HAP-1 (cell line): ENCODE measurements around the gene S100P.

Experiments
- DNase-seq, 2 experiments: peaks; one replicate each; pipeline ENCODE4 v3.0.0-alpha.2; 2016 to 2020; ENCODE audit warnings: low spot score in 2 of 2
- H3K27me3 ChIP-seq: fragments of 250-450 bp; sonication (Bioruptor Pico); 2 replicates; pipeline ENCODE4 v1.5.1; 2020; ENCODE audit warnings: low read depth, mild to moderate bottlenecking, moderate library complexity
- H3K36me3 ChIP-seq: fragments of 250-450 bp; sonication (Bioruptor Pico); replicated peaks from 2 replicates; pipeline ENCODE4 v1.5.1; 2020; ENCODE audit warnings: mild to moderate bottlenecking
- H3K4me1 ChIP-seq: fragments of 250-450 bp; sonication (Bioruptor Pico); 2 replicates; pipeline ENCODE4 v1.5.1; 2020; ENCODE audit warnings: mild to moderate bottlenecking
- H3K4me3 ChIP-seq: fragments of 250-450 bp; sonication (Bioruptor Pico); 2 replicates; pipeline ENCODE4 v1.5.1; 2020; ENCODE audit warnings: mild to moderate bottlenecking, moderate library complexity
- H3K9me3 ChIP-seq: fragments of 250-450 bp; sonication (Bioruptor Pico); 2 replicates; pipeline ENCODE4 v1.5.1; 2020; ENCODE audit warnings: mild to moderate bottlenecking, moderate library complexity
- in situ Hi-C: fragments of 300-500 bp; cut with MboI; formaldehyde crosslinking; loops from 3 replicates; pipeline ENCODE4 v1.14.3; 2020; ENCODE audit warnings: low sequenced_read_pairs, inconsistent platforms, mixed read lengths

The S100P gene

GRCh38 chr4:6727081-6727942 is 33.6 kb downstream of the S100P start:
- no peaks in the 10 kb centered on the region for H3K4me1 ChIP-seq

GRCh38 chr4:6727943-6728250 is 34.2 kb downstream of the S100P start:
- no peaks in the 10 kb centered on the region for H3K36me3 ChIP-seq
- H3K9me3 ChIP-seq: no peaks in the 10 kb centered on the region
- in situ Hi-C loops: no loop called here
- H3K4me1 ChIP-seq: no peaks in the 10 kb centered on the region
- no peak for DNase-seq
- no peaks in the 10 kb centered on the region for H3K27me3 ChIP-seq
- no peak overlapping the region for H3K4me3 ChIP-seq

More at GRCh38 chr4:6727081-6727942, 33.6 kb downstream of the S100P start:
- H3K4me3 ChIP-seq: no peak overlapping the region
- no peaks in the 10 kb centered on the region for H3K9me3 ChIP-seq
- no peaks in the 10 kb centered on the region for H3K27me3 ChIP-seq
- in situ Hi-C loops: no loop called here
- H3K36me3 ChIP-seq: no peaks in the 10 kb centered on the region
- DNase-seq: no peak

- no peaks in the 10 kb centered on the region for H3K36me3 ChIP-seq
- H3K4me3 ChIP-seq: no peak overlapping the region
- H3K27me3 ChIP-seq: no peaks in the 10 kb centered on the region
- H3K9me3 ChIP-seq: no peaks in the 10 kb centered on the region
- no peak for DNase-seq
- in situ Hi-C loops: no loop called here
- H3K4me1 ChIP-seq: no peaks in the 10 kb centered on the region
Measured at GRCh38 chr4:6728320-6729029, 34.8 kb downstream of the S100P start.

- no peak for DNase-seq
- H3K36me3 ChIP-seq: no peaks in the 10 kb centered on the region
- H3K9me3 ChIP-seq: no peaks in the 10 kb centered on the region
- in situ Hi-C loops: no loop called here
- H3K27me3 ChIP-seq: no peaks in the 10 kb centered on the region
- no peaks in the 10 kb centered on the region for H3K4me1 ChIP-seq
- no peak overlapping the region for H3K4me3 ChIP-seq
Measured at GRCh38 chr4:6730603-6731317, 37.1 kb downstream of the S100P start.

- Histone ChIP-seq H3K4me3 (no peak overlapping the region), H3K9me3 (no peaks in the 10 kb centered on the region), H3K36me3 (no peaks in the 10 kb centered on the region), H3K4me1 (no peaks in the 10 kb centered on the region), H3K27me3 (no peaks in the 10 kb centered on the region)
- in situ Hi-C loops: no loop called here
- DNase-seq: no peak
Measured at GRCh38 chr4:6731318-6731675, 37.6 kb downstream of the S100P start.

- Histone ChIP-seq H3K9me3 (no peaks in the 10 kb centered on the region), H3K4me3 (no peak overlapping the region), H3K4me1 (no peaks in the 10 kb centered on the region), H3K27me3 (no peaks in the 10 kb centered on the region), H3K36me3 (no peaks in the 10 kb centered on the region)
- in situ Hi-C loops: no loop called here
- DNase-seq: no peak
Measured at GRCh38 chr4:6731780-6732179, 38.1 kb downstream of the S100P start.

- in situ Hi-C loops: no loop called here
- no peaks in the 10 kb centered on the region for H3K36me3 ChIP-seq
- H3K9me3 ChIP-seq: no peaks in the 10 kb centered on the region
- no peaks in the 10 kb centered on the region for H3K4me1 ChIP-seq
- H3K4me3 ChIP-seq: no peak overlapping the region
- no peaks in the 10 kb centered on the region for H3K27me3 ChIP-seq
- DNase-seq: no peak
Measured at GRCh38 chr4:6732441-6733357, 39.0 kb downstream of the S100P start.

GRCh38 chr4:6733358-6734164 is 39.9 kb downstream of the S100P start:
- in situ Hi-C loops: no loop called here
- no peak for DNase-seq
- H3K36me3 ChIP-seq: no peaks in the 10 kb centered on the region
- no peak overlapping the region for H3K4me3 ChIP-seq
- H3K27me3 ChIP-seq: no peaks in the 10 kb centered on the region
- no peaks in the 10 kb centered on the region for H3K9me3 ChIP-seq
- H3K4me1 ChIP-seq: no peaks in the 10 kb centered on the region

GRCh38 chr4:6734165-6734786 is 40.6 kb downstream of the S100P start:
- no peaks in the 10 kb centered on the region for H3K36me3 ChIP-seq
- no peaks in the 10 kb centered on the region for H3K4me1 ChIP-seq
- in situ Hi-C loops: no loop called here
- no peaks in the 10 kb centered on the region; the same call in 1 of the 2 replicates for H3K27me3 ChIP-seq
- H3K9me3 ChIP-seq: no peaks in the 10 kb centered on the region
- DNase-seq: no peak
- no peak overlapping the region for H3K4me3 ChIP-seq

GRCh38 chr4:6739920-6740319 is 46.2 kb downstream of the S100P start:
- Histone ChIP-seq H3K36me3 (no peaks in the 10 kb centered on the region), H3K27me3 (no peaks in the 10 kb centered on the region; the same call in 1 of the 2 replicates), H3K4me3 (no peak overlapping the region), H3K9me3 (no peaks in the 10 kb centered on the region), H3K4me1 (no peaks in the 10 kb centered on the region)
- DNase-seq: no peak
- in situ Hi-C loops: no loop called here

- DNase-seq: no peak
- no peaks in the 10 kb centered on the region; the same call in 1 of the 2 replicates for H3K27me3 ChIP-seq
- no peaks in the 10 kb centered on the region for H3K4me1 ChIP-seq
- in situ Hi-C loops: no loop called here
- H3K36me3 ChIP-seq: no peaks in the 10 kb centered on the region
- H3K4me3 ChIP-seq: no peak overlapping the region
- H3K9me3 ChIP-seq: no peaks in the 10 kb centered on the region
Measured at GRCh38 chr4:6740347-6740746, 46.7 kb downstream of the S100P start.

GRCh38 chr4:6742507-6742906 is 48.8 kb downstream of the S100P start:
- Histone ChIP-seq H3K4me3 (no peak overlapping the region), H3K36me3 (no peaks in the 10 kb centered on the region), H3K9me3 (no peaks in the 10 kb centered on the region), H3K27me3 (no peaks in the 10 kb centered on the region; the same call in 1 of the 2 replicates), H3K4me1 (no peaks in the 10 kb centered on the region)
- DNase-seq: no peak
- in situ Hi-C loops: no loop called here
